Prostate gland (tissue), 2 donors: ENCODE data around the gene RASSF8. TPM values are rescaled to one million over a fixed set of nuclear protein-coding genes. Genes with fewer than 3 reads are reported as not detected.

ENCODE experiments used
- DNase-seq: peaks from one replicate; pipeline ENCODE4 v3.0.0-alpha.2; 2019; ENCODE audit warnings: low spot score
- H3K27ac ChIP-seq, 2 donors: fragments of 200-600 bp; sonication (generic); 2 replicates each; pipeline ENCODE4 v1.5.1; 2017 to 2019
- H3K27me3 ChIP-seq: fragments of 200-600 bp; sonication (generic); replicated peaks from 2 replicates; pipeline ENCODE4 v1.5.1; 2019; ENCODE audit not compliant: insufficient read depth
- H3K36me3 ChIP-seq, 2 donors: fragments of 200-600 bp; sonication (generic); 1 replicate in 1 of 2; 2 replicates in 1 of 2; pipeline versions ENCODE4 v1.5.1 to v1.8.1; 2017 to 2019
- H3K4me1 ChIP-seq: fragments of 200-600 bp; sonication (generic); replicated peaks from 2 replicates; pipeline ENCODE4 v1.5.1; 2019
- H3K4me3 ChIP-seq, 2 donors: fragments of 200-600 bp; sonication (generic); 2 replicates each; pipeline ENCODE4 v1.5.1; 2017 to 2019
- H3K9me3 ChIP-seq: fragments of 200-600 bp; sonication (generic); 2 replicates; pipeline ENCODE4 v1.5.1; 2017
- POLR2A ChIP-seq: fragments of 450-650 bp; IDR thresholded peaks from one replicate; pipeline ENCODE4 v1.6.1; 2016; ENCODE audit warnings: antibody characterized with exemption, mild to moderate bottlenecking
- POLR2AphosphoS5 ChIP-seq: sonication (generic); formaldehyde crosslinking; IDR thresholded peaks from one replicate; pipeline ENCODE4 v1.6.1; 2017; ENCODE audit warnings: antibody characterized with exemption
- WGBS: methylation state at CpG from one replicate; pipeline ENCODE4 v1.1.5; 2018; 5-methylcytosine and 5-hydroxymethylcytosine counted together
- intact Hi-C: fragments of 100-400 bp; cut with DNase I; formaldehyde crosslinking; loops from one replicate; pipeline ENCODE4 v1.14.2; 2022
- total RNA-seq, 2 donors: library from RNA; depleted of rRNA; stranded (reverse); fragments of >200 nt; gene quantifications; one replicate each; pipeline ENCODE4 v1.1.0, GENCODE V29; 2016
- TF ChIP-seq, protein P1 (sequence below), 4 experiments: fragments of 200-600 bp in 2 of 4; fragments of 450-650 bp in 2 of 4; sonication (generic) in 2 of 4; IDR thresholded peaks; 1 replicate in 3 of 4; 2 replicates in 1 of 4; pipeline ENCODE4 v1.5.1; 2016 to 2019; ENCODE audit warnings: antibody characterized with exemption in 4 of 4, mild to moderate bottlenecking in 2 of 4, moderate library complexity in 2 of 4

Gene RASSF8
- total RNA-seq, 2 donors from 2014 or later: 26.0 to 62.1 TPM

GRCh38 chr12:26096036-26096435 is 137.6 kb downstream of the RASSF8 start:
- intact Hi-C loops: loop anchor here (5.0 to 10.0 kb wide), 2 partner anchors 556 to 661 kb away; no protein-coding TSS in a partner anchor
- 87% methylated on average over 2 of the region's 2 CpGs for WGBS
- DNase-seq: no peak
- TF ChIP-seq POLR2AphosphoS5: no peak
- no peak overlapping the region for H3K27ac ChIP-seq
- no peaks in the 10 kb centered on the region for H3K27me3 ChIP-seq
- H3K9me3 ChIP-seq: no peaks in the 10 kb centered on the region
- no peaks in the 10 kb centered on the region for H3K36me3 ChIP-seq
- H3K4me1 ChIP-seq: no peaks in the 10 kb centered on the region
- no peak overlapping the region for H3K4me3 ChIP-seq

DNA sequence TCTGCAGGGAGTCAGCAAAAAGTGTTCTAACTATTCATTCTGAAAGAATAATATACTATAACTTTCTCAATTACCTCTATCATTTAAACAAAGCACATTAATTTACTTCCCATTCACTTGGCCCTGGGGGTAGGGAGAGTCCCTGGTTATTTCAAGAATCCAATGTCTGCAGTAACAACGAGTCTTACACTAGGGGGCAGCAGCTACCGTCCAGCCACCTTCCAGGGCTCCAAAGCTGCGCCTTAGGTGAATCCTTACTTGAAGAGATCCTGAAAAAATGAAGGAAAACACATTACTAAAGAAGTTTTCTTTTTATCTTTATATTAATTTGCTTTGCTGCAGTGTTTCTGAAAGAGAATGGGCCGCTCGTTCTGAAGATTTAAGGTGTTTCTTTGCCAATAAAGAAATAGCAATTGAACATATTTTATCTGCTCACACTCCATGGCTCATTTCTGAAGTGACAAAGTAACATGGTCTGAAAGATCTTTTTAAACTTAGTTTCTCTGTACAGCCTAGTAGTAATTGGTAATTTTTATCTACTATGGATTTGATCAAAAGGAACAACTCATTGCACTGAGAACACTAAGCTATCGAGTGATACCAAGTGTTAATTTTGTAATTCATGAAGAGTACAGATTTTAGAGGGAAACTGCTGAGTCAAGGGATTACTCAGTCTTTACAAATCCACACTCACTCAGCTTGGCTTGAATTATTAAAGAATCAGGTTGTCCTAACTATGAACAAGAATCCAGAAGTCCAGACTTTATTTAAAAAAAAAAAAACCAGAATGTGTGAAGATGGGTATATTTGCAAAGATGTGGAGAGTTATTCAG is 138.8 kb downstream of the RASSF8 start:
- H3K36me3 ChIP-seq: no peaks in the 10 kb centered on the region
- peaks cover 7% of the 10 kb centered on the region for H3K4me1 ChIP-seq
- intact Hi-C loops: loop anchor here (5.0 to 10.0 kb wide), 2 partner anchors 555 to 662 kb away; no protein-coding TSS in a partner anchor
- TF ChIP-seq POLR2A: no peak
- TF ChIP-seq, protein P1, sequence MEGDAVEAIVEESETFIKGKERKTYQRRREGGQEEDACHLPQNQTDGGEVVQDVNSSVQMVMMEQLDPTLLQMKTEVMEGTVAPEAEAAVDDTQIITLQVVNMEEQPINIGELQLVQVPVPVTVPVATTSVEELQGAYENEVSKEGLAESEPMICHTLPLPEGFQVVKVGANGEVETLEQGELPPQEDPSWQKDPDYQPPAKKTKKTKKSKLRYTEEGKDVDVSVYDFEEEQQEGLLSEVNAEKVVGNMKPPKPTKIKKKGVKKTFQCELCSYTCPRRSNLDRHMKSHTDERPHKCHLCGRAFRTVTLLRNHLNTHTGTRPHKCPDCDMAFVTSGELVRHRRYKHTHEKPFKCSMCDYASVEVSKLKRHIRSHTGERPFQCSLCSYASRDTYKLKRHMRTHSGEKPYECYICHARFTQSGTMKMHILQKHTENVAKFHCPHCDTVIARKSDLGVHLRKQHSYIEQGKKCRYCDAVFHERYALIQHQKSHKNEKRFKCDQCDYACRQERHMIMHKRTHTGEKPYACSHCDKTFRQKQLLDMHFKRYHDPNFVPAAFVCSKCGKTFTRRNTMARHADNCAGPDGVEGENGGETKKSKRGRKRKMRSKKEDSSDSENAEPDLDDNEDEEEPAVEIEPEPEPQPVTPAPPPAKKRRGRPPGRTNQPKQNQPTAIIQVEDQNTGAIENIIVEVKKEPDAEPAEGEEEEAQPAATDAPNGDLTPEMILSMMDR (IDR thresholded peaks at IDR 0.05): peak; percentile 65 to 92 (median 85)
- peak; percentile 26 for TF ChIP-seq POLR2AphosphoS5
- H3K27ac ChIP-seq: no peak overlapping the region
- no peak overlapping the region for H3K4me3 ChIP-seq
- WGBS: 16% methylated on average over 6 of the region's 6 CpGs
- H3K27me3 ChIP-seq: no peaks in the 10 kb centered on the region
- no peaks in the 10 kb centered on the region for H3K9me3 ChIP-seq
- DNase-seq: peak; percentile 67

GRCh38 chr12:26100666-26101349 is 142.3 kb downstream of the RASSF8 start:
- TF ChIP-seq POLR2A: no peak
- TF ChIP-seq, protein P1 (IDR thresholded peaks at IDR 0.05): no peak
- no peak for TF ChIP-seq POLR2AphosphoS5
- DNase-seq: no peak
- Histone ChIP-seq H3K27ac (no peak overlapping the region), H3K9me3 (no peaks in the 10 kb centered on the region), H3K4me1 (peaks cover 7% of the 10 kb centered on the region), H3K4me3 (no peak overlapping the region), H3K27me3 (no peaks in the 10 kb centered on the region), H3K36me3 (no peaks in the 10 kb centered on the region)
- intact Hi-C loops: no loop called here
- WGBS: 58% methylated on average over 8 of the region's 8 CpGs

GRCh38 chr12:26101350-26101734 is 142.9 kb downstream of the RASSF8 start:
- WGBS: 41% methylated on average over 3 of the region's 3 CpGs
- peak; percentile 76 for DNase-seq
- no peak overlapping the region for H3K27ac ChIP-seq

GRCh38 chr12:26101763-26102162 is 143.3 kb downstream of the RASSF8 start:
- Histone ChIP-seq H3K9me3 (no peaks in the 10 kb centered on the region), H3K4me3 (no peak overlapping the region), H3K27ac (no peak overlapping the region), H3K27me3 (no peaks in the 10 kb centered on the region), H3K36me3 (no peaks in the 10 kb centered on the region), H3K4me1 (peaks cover 7% of the 10 kb centered on the region)
- intact Hi-C loops: no loop called here
- TF ChIP-seq POLR2A (no peak), POLR2AphosphoS5 (no peak)
- TF ChIP-seq, protein P1 (IDR thresholded peaks at IDR 0.05): no peak
- no peak for DNase-seq
- WGBS: 68% methylated on average over 4 of the region's 4 CpGs

More at GRCh38 chr12:26101350-26101734, 142.9 kb downstream of the RASSF8 start:
- Histone ChIP-seq H3K36me3 (no peaks in the 10 kb centered on the region), H3K9me3 (no peaks in the 10 kb centered on the region), H3K4me3 (no peak overlapping the region), H3K4me1 (peaks cover 7% of the 10 kb centered on the region), H3K27me3 (no peaks in the 10 kb centered on the region)
- TF ChIP-seq, protein P1 (IDR thresholded peaks at IDR 0.05): no peak
- TF ChIP-seq POLR2AphosphoS5 (peak; percentile 67), POLR2A (no peak)
- intact Hi-C loops: no loop called here
